GM10266 (cell line): ENCODE measurements around the gene ECHS1.
A peak's percentile ranks its signal among the peaks of the same experiment; 100 is the strongest.
"Not testable (repeated sequence)": the region's sequence is repeated elsewhere in the genome, so short reads cannot be mapped to it uniquely, and the experiment has no call there.

ENCODE experiments used
- DNase-seq: peaks from one replicate; pipeline ENCODE4 v3.0.0; 2012; ENCODE audit errors: extremely low spot score
- CTCF ChIP-seq: IDR thresholded peaks from 2 replicates; pipeline ENCODE4 v1.5.1; 2012; ENCODE audit warnings: mild to moderate bottlenecking, low read depth; ENCODE audit not compliant: control insufficient read depth, insufficient read depth; ENCODE audit errors: missing control alignments

Gene ECHS1

DNA sequence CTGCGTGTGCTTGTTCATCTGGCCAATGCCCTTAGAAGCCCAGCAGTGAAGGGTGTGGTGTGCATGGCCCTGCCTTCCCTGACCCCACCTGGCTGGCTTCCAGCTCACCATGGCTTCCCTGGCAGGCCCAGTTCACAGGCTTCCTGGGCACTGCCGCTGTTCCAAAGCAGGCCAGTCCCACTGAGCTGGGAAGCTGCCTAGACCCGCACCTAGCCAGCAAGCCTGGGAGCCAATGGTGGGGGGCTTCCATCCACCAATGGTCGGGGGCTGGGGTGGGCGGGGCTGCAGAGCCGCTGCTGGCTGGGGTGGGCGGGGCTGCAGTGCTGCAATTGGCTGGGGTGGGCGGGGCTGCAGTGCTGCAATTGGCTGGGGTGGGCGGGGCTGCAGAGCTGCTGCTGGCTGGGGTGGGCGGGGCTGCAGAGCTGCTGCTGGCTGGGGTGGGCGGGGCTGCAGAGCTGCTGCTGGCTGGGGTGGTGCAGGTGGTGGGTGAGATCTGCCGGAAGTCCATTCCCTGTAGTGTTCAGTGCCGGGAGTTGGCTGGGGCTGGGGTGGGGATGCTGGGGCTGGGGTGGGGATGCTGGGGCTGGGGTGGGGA is 48.9 kb downstream of the ECHS1 start:
- no peak for TF ChIP-seq CTCF

GRCh38 chr10:133322064-133322709 is 51.0 kb downstream of the ECHS1 start:
- DNase-seq = not testable (repeated sequence)

More for the DNA sequence above, 48.9 kb downstream of the ECHS1 start:
- DNase-seq = peak; percentile 68

DNA sequence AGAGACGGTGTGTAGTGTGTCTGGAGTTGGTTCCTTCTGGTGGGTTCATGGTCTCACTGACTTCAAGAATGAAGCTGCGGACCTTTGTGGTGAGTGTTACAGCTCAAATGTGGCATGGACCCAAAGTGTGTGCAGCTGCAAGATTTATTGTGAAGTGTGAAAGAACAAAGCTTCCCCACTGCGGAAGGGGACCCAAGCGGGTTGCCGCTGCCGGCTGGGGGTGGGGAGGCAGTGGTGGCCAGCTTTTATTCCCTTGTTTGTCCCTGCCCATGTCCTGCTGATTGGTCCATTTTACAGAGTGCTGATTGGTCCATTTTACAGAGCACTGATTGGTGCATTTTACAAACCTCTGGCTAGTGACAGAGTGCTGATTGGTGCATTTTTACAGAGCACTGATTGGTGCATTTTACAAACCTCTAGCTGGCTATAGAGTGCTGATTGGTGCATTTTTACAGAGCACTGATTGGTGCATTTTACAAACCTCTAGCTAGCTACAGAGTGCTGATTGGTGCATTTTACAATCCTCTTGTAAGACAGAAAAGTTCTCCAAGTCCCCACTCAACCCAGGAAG is 52.2 kb downstream of the ECHS1 start:
- not testable (repeated sequence) for DNase-seq

GRCh38 chr10:133318494-133319127 is 54.5 kb downstream of the ECHS1 start:
- peak; percentile 73 for TF ChIP-seq CTCF
- peak; percentile 77 for DNase-seq

GRCh38 chr10:133316732-133317131 is 56.4 kb downstream of the ECHS1 start:
- no peak for DNase-seq
- no peak for TF ChIP-seq CTCF

DNA sequence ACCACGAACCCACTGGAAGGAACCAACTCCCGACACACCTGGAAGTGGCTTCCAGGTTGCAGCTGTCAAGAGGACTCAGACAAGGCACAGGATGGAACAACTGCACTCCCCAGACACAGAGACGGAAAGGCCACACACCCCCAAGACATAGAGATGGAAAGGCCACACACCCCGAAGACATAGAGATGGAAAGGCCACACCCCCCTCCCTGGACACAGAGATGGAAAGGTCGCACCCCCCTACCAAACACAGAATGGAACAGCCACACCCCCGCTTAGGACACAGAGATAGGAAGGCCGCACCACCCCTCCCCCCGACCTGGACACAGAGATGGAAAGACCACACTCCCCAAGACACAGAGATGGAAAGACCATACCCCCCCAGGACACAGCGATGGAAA is 56.9 kb downstream of the ECHS1 start:
- no peak for TF ChIP-seq CTCF
- DNase-seq = no peak

- no peak for DNase-seq
- no peak for TF ChIP-seq CTCF
Observed at GRCh38 chr10:133315847-133316246, 57.3 kb downstream of the ECHS1 start.

- no peak for TF ChIP-seq CTCF
- no peak for DNase-seq
Observed at GRCh38 chr10:133314911-133315310, 58.2 kb downstream of the ECHS1 start.
